Upper lobe of left lung (tissue), 4 donors: ENCODE data around the gene S100A6.

ENCODE experiments used
- POLR2A ChIP-seq, 4 donors: fragments of 450-650 bp; IDR thresholded peaks; one replicate each; pipeline ENCODE4 v1.5.1; 2016 to 2017; ENCODE audit warnings: antibody characterized with exemption in 4 of 4, mild to moderate bottlenecking in 2 of 4
- POLR2AphosphoS5 ChIP-seq, 2 donors: sonication (generic); formaldehyde crosslinking; IDR thresholded peaks; one replicate each; pipeline ENCODE4 v1.5.1; 2017; ENCODE audit warnings: antibody characterized with exemption in 2 of 2
- TF ChIP-seq, protein P1 (sequence below), 6 experiments: fragments of 450-650 bp in 4 of 6; fragments of 200-600 bp in 2 of 6; sonication (generic) in 2 of 6; IDR thresholded peaks; one replicate each; pipeline ENCODE4 v1.5.1; 2016 to 2019; ENCODE audit warnings: antibody characterized with exemption in 6 of 6

DNA sequence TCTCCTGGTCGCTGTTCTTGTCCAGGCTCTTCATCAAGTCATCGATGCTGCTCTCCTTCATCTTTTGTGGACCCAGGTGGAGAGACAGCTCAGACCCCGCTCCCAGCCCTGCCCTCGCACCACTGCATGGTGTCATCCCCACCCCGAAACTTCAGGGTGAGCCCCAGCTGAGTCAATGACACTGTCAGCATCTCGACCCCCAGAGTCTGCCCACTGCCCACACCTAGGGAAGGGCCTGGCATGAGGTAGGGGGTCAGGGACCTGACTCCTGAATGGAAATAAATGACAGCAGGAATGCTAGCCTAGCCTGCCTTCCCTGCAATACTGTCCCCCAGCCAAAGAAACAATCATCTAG, 1.6 kb upstream of the S100A6 start:
- TF ChIP-seq POLR2A (IDR thresholded peaks at IDR 0.05) (no peak), POLR2AphosphoS5 (IDR thresholded peaks at IDR 0.05) (no peak)
- TF ChIP-seq, protein P1, sequence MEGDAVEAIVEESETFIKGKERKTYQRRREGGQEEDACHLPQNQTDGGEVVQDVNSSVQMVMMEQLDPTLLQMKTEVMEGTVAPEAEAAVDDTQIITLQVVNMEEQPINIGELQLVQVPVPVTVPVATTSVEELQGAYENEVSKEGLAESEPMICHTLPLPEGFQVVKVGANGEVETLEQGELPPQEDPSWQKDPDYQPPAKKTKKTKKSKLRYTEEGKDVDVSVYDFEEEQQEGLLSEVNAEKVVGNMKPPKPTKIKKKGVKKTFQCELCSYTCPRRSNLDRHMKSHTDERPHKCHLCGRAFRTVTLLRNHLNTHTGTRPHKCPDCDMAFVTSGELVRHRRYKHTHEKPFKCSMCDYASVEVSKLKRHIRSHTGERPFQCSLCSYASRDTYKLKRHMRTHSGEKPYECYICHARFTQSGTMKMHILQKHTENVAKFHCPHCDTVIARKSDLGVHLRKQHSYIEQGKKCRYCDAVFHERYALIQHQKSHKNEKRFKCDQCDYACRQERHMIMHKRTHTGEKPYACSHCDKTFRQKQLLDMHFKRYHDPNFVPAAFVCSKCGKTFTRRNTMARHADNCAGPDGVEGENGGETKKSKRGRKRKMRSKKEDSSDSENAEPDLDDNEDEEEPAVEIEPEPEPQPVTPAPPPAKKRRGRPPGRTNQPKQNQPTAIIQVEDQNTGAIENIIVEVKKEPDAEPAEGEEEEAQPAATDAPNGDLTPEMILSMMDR (IDR thresholded peaks at IDR 0.05): no peak
